Measurements from ENCODE around the gene NDC1. TPM values are rescaled to one million over a fixed set of nuclear protein-coding genes. Genes with fewer than 3 reads are reported as not detected.

NDC1 gene
- total RNA-seq, 1 experiment from 2014 or later: 44.8 TPM

GRCh38 chr1:53834776-53835175 is 3.3 kb downstream of the NDC1 start:
- H3K4me1 Mint-ChIP-seq (ENCODE audit: low read depth, unreplicated experiment): peaks cover 21% of the 10 kb centered on the region
- peaks cover 35% of the 10 kb centered on the region for H3K36me3 Mint-ChIP-seq (ENCODE audit: insufficient read depth, unreplicated experiment)
- intact Hi-C loops (cut with micrococcal nuclease; ENCODE audit: unreplicated experiment): no loop called here
- no peaks in the 10 kb centered on the region for H3K9me3 Mint-ChIP-seq (ENCODE audit: low read depth, unreplicated experiment)
- no TSS peak for BruUV-seq (replicated peaks)
- H3K27ac Mint-ChIP-seq (ENCODE audit: unreplicated experiment): no peak overlapping the region
- DNase-seq: no peak
- CTCF ChIA-PET: no interaction called here
- TF ChIP-seq CTCF (IDR thresholded peaks at IDR 0.05; ENCODE audit: unreplicated experiment): no peak
- no peak overlapping the region for H3K4me3 Mint-ChIP-seq (ENCODE audit: low read depth, unreplicated experiment)
- H3K27me3 Mint-ChIP-seq (ENCODE audit: unreplicated experiment): no peaks in the 10 kb centered on the region

- intact Hi-C loops (cut with micrococcal nuclease; ENCODE audit: unreplicated experiment): no loop called here
- no peak for DNase-seq
- H3K9me3 Mint-ChIP-seq (ENCODE audit: low read depth, unreplicated experiment): no peaks in the 10 kb centered on the region
- peaks cover 33% of the 10 kb centered on the region for H3K36me3 Mint-ChIP-seq (ENCODE audit: insufficient read depth, unreplicated experiment)
- no TSS peak for BruUV-seq (replicated peaks)
- peaks cover 21% of the 10 kb centered on the region for H3K4me1 Mint-ChIP-seq (ENCODE audit: low read depth, unreplicated experiment)
- H3K27me3 Mint-ChIP-seq (ENCODE audit: unreplicated experiment): no peaks in the 10 kb centered on the region
- CTCF ChIA-PET: interaction anchor here (0.6 kb wide), 1 partner anchor 37 kb away, joined by 6 read pairs; no protein-coding TSS in a partner anchor
- no peak for TF ChIP-seq CTCF (IDR thresholded peaks at IDR 0.05; ENCODE audit: unreplicated experiment)
- H3K4me3 Mint-ChIP-seq (ENCODE audit: low read depth, unreplicated experiment): no peak overlapping the region
- no peak overlapping the region for H3K27ac Mint-ChIP-seq (ENCODE audit: unreplicated experiment)
Observed at GRCh38 chr1:53833393-53833792, 4.7 kb downstream of the NDC1 start.

GRCh38 chr1:53826367-53826766 is 11.7 kb downstream of the NDC1 start:
- no peak for DNase-seq
- no TSS peak for BruUV-seq (replicated peaks)
- peaks cover 21% of the 10 kb centered on the region for H3K36me3 Mint-ChIP-seq (ENCODE audit: insufficient read depth, unreplicated experiment)
- no peak overlapping the region for H3K4me3 Mint-ChIP-seq (ENCODE audit: low read depth, unreplicated experiment)
- no peaks in the 10 kb centered on the region for H3K4me1 Mint-ChIP-seq (ENCODE audit: low read depth, unreplicated experiment)
- intact Hi-C loops (cut with micrococcal nuclease; ENCODE audit: unreplicated experiment): no loop called here
- TF ChIP-seq CTCF (IDR thresholded peaks at IDR 0.05; ENCODE audit: unreplicated experiment): no peak
- H3K27ac Mint-ChIP-seq (ENCODE audit: unreplicated experiment): no peak overlapping the region
- no peaks in the 10 kb centered on the region for H3K27me3 Mint-ChIP-seq (ENCODE audit: unreplicated experiment)
- CTCF ChIA-PET: no interaction called here
- H3K9me3 Mint-ChIP-seq (ENCODE audit: low read depth, unreplicated experiment): no peaks in the 10 kb centered on the region

- no peak for DNase-seq
- Mint-ChIP-seq H3K4me1 (ENCODE audit: low read depth, unreplicated experiment) (no peaks in the 10 kb centered on the region), H3K9me3 (ENCODE audit: low read depth, unreplicated experiment) (no peaks in the 10 kb centered on the region), H3K27ac (ENCODE audit: unreplicated experiment) (no peak overlapping the region), H3K27me3 (ENCODE audit: unreplicated experiment) (no peaks in the 10 kb centered on the region), H3K4me3 (ENCODE audit: low read depth, unreplicated experiment) (no peak overlapping the region), H3K36me3 (ENCODE audit: insufficient read depth, unreplicated experiment) (peaks cover 20% of the 10 kb centered on the region)
- TF ChIP-seq CTCF (IDR thresholded peaks at IDR 0.05; ENCODE audit: unreplicated experiment): no peak
- BruUV-seq (replicated peaks): no TSS peak
- intact Hi-C loops (cut with micrococcal nuclease; ENCODE audit: unreplicated experiment): no loop called here
- CTCF ChIA-PET: no interaction called here
Observed at GRCh38 chr1:53825306-53825705, 12.8 kb downstream of the NDC1 start.
